Astrocyte of the cerebellum (primary cell): ENCODE results near the gene LOXHD1.
A peak's percentile ranks its signal among the peaks of the same experiment; 100 is the strongest.

Source experiments
- DNase-seq: peaks from one replicate; pipeline ENCODE4 v3.0.0-alpha.2; 2011; ENCODE audit warnings: low read depth
- H3K4me3 ChIP-seq: 2 replicates; pipeline ENCODE4 v1.5.1; 2011; ENCODE audit warnings: mild to moderate bottlenecking, low read depth, low read length, moderate library complexity
- CTCF ChIP-seq: IDR thresholded peaks from 2 replicates; pipeline ENCODE4 v1.5.1; 2012; ENCODE audit warnings: low read length, low read depth, moderate library complexity, mild to moderate bottlenecking; ENCODE audit errors: missing control alignments
- in situ Hi-C: cut with HindIII; loops from 2 replicates; pipeline ENCODE4 v1.10.0; 2017; ENCODE audit warnings: low sequenced_read_pairs

Gene LOXHD1

GRCh38 chr18:46510386-46510785, 146.6 kb downstream of the LOXHD1 start:
- in situ Hi-C loops = no loop called here
- TF ChIP-seq CTCF = no peak
- no peak overlapping the region for H3K4me3 ChIP-seq
- no peak for DNase-seq

GRCh38 chr18:46509530-46509929, 147.5 kb downstream of the LOXHD1 start:
- no peak for DNase-seq
- no peak for TF ChIP-seq CTCF
- in situ Hi-C loops = no loop called here

GRCh38 chr18:46506974-46507586, 149.9 kb downstream of the LOXHD1 start:
- DNase-seq = no peak
- TF ChIP-seq CTCF = no peak
- no peak overlapping the region for H3K4me3 ChIP-seq
- in situ Hi-C loops = no loop called here

More at GRCh38 chr18:46509530-46509929, 147.5 kb downstream of the LOXHD1 start:
- H3K4me3 ChIP-seq = no peak overlapping the region

- no peak for TF ChIP-seq CTCF
- H3K4me3 ChIP-seq = no peak overlapping the region
- DNase-seq = no peak
- in situ Hi-C loops = no loop called here
Observed at GRCh38 chr18:46502444-46502843, 154.6 kb downstream of the LOXHD1 start.

- in situ Hi-C loops = no loop called here
- DNase-seq = peak; percentile 9
- no peak overlapping the region for H3K4me3 ChIP-seq
- TF ChIP-seq CTCF = no peak
Observed at GRCh38 chr18:46497129-46497528, 159.9 kb downstream of the LOXHD1 start.

- no peak for DNase-seq
- TF ChIP-seq CTCF = no peak
- H3K4me3 ChIP-seq = no peak overlapping the region
- in situ Hi-C loops = no loop called here
Observed at GRCh38 chr18:46488471-46489213, 168.4 kb downstream of the LOXHD1 start.
